ENCODE measurements around the gene MRPS25.
A peak's percentile ranks its signal among the peaks of the same experiment; 100 is the strongest.

Gene MRPS25

GRCh38 chr3:15051531-15051930, 13.6 kb downstream of the MRPS25 start:
- peak; percentile 77 for TF ChIP-seq CTCF (IDR thresholded peaks at IDR 0.05; ENCODE audit: borderline replicate concordance, control extremely low read depth, extremely low read depth, insufficient read depth, missing control alignments)
- in situ Hi-C loops (cut with MboI; ENCODE audit: low sequenced_read_pairs, unreplicated experiment), result no loop called here
- peak; percentile 70 for DNase-seq (ENCODE audit: low spot score)

GRCh38 chr3:15050405-15051092, 14.6 kb downstream of the MRPS25 start:
- no peak for TF ChIP-seq CTCF (IDR thresholded peaks at IDR 0.05; ENCODE audit: borderline replicate concordance, control extremely low read depth, extremely low read depth, insufficient read depth, missing control alignments)
- DNase-seq (ENCODE audit: low spot score), result peak; percentile 72
- in situ Hi-C loops (cut with MboI; ENCODE audit: low sequenced_read_pairs, unreplicated experiment), result no loop called here

GRCh38 chr3:15049584-15049983, 15.5 kb downstream of the MRPS25 start:
- in situ Hi-C loops (cut with MboI; ENCODE audit: low sequenced_read_pairs, unreplicated experiment), result no loop called here
- no peak for DNase-seq (ENCODE audit: low spot score)
- TF ChIP-seq CTCF (IDR thresholded peaks at IDR 0.05; ENCODE audit: borderline replicate concordance, control extremely low read depth, extremely low read depth, insufficient read depth, missing control alignments), result no peak

GRCh38 chr3:15045667-15046066, 19.4 kb downstream of the MRPS25 start:
- no peak for DNase-seq (ENCODE audit: low spot score)
- in situ Hi-C loops (cut with MboI; ENCODE audit: low sequenced_read_pairs, unreplicated experiment), result no loop called here
- no peak for TF ChIP-seq CTCF (IDR thresholded peaks at IDR 0.05; ENCODE audit: borderline replicate concordance, control extremely low read depth, extremely low read depth, insufficient read depth, missing control alignments)

- TF ChIP-seq CTCF (IDR thresholded peaks at IDR 0.05; ENCODE audit: borderline replicate concordance, control extremely low read depth, extremely low read depth, insufficient read depth, missing control alignments), result no peak
- no peak for DNase-seq (ENCODE audit: low spot score)
- in situ Hi-C loops (cut with MboI; ENCODE audit: low sequenced_read_pairs, unreplicated experiment), result no loop called here
These were observed 20.8 kb downstream of the MRPS25 start for GRCh38 chr3:15044326-15044725.

GRCh38 chr3:15043408-15044171, 21.5 kb downstream of the MRPS25 start:
- in situ Hi-C loops (cut with MboI; ENCODE audit: low sequenced_read_pairs, unreplicated experiment), result no loop called here
- DNase-seq (ENCODE audit: low spot score), result no peak
- TF ChIP-seq CTCF (IDR thresholded peaks at IDR 0.05; ENCODE audit: borderline replicate concordance, control extremely low read depth, extremely low read depth, insufficient read depth, missing control alignments), result no peak
